Activated CD4-positive, alpha-beta T cell treated with anti-CD3 and anti-CD28 coated beads, Interleukin-2, Interleukin-6, amounts not matched to agents 100 ng/mL and 50 ng/mL, durations not matched to agents 16 hours and 8 hours (primary cell): ENCODE results near the gene SCYL3.
"Not testable (repeated sequence)": the region's sequence is repeated elsewhere in the genome, so short reads cannot be mapped to it uniquely, and the experiment has no call there.

ENCODE experiments used
- DNase-seq: peaks from one replicate; pipeline ENCODE4 v3.0.0-alpha.2; 2020

Gene SCYL3

DNA sequence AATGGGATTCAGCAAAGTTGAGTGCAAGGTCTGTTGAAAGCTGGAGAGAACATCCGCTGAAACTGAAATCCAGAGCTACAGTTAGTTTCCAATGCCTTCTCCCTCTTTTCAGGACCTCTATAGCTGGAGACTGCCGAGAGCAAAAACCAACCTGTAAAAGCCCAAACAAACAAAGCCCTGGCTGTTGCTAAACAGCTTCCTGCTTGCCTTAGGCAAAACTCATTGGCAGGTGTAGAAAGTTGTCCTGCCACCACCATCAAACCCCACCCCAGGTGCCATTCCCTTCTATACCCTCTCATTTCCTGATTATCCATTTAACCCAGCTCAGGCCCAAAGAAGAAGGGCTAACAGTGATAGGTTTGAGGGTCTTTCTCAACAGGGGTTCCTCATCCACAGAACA, 24.7 kb downstream of the SCYL3 start:
- DNase-seq, result no peak

DNA sequence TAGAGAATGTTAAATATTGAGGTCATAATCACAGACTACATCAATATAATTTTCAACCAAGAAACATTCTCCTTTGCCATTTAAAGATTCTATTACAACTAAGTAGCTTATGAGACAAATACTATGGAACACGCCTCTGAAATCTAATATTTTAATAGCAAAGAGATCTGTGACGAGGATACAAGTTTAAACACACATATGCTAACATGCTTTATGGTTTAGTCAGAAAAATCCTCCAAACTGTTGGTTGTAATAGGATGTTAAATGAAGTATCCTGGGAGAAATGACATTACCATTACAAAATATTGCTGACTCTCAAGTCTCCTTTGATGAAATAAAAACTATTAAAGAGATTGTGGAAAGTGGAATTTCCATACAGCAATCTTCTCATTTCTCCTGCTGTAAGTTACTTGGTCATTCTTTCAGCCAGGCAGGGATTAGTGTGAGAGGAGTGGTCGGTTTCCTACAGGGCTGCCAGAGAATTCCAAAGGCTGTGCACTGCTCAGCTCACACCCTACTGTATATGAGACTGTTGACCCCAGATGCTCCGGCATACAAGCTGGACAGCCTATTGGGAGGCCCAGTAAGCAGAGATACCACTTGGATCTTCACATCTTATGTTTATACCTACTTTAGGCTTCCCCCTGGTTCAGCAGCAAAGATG, 26.6 kb downstream of the SCYL3 start:
- no peak for DNase-seq

DNA sequence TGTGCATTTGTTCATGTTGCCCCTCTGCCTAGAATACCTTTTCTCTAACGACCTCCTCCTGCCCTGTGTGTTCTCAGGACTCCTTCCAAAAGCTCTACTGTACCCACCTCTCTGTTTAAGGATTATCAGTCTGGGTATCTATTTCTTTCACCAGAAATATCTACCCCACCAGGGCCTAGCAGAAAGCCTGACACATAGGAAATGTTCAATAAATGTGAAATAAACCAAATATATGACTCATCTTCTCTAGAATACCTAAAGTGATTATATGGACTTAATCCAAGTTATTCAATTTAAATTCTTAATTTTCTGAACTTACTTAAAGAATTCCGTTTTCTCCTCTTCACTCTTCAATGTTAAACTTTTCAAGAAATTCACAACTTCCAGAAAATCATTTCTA, 27.1 kb downstream of the SCYL3 start:
- DNase-seq, result no peak

DNA sequence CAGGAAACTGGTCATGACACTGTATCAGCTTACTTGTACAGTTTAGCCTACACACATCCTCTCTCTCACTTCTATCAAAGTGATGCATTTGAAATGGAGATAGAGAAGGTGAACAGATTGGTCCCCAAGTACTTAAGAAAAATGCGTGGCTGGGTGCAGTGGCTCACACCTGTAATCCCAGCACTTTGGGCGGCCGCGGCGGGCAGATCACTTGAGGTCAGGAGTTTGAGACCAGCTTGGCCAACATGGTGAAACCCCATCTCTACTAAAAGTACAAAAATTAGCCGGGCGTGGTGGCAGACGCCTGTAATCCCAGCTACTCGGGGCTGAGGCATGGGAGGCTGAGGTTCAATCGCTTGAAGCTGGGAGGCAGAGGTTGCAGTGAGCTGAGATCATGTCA, 29.2 kb downstream of the SCYL3 start:
- DNase-seq, result not testable (repeated sequence)

DNA sequence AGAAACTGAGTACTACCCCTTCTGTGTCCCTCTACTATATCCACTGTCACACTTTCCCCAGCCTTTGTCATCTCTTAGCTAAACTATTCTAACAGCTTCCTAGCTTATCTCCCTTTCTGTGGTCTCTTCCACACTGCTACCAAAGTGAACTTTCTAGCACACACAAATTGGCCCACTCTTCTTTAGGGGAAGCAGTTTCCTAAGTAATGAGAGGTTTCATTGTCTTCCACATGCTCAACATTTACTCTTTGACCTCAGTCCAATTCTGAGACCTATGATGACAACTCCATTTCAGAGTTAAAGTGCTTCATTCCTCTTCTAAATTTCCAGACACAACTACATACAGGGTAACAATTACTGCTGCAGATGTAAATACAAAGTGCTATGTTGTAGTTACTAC, 32.9 kb downstream of the SCYL3 start:
- no peak for DNase-seq

DNA sequence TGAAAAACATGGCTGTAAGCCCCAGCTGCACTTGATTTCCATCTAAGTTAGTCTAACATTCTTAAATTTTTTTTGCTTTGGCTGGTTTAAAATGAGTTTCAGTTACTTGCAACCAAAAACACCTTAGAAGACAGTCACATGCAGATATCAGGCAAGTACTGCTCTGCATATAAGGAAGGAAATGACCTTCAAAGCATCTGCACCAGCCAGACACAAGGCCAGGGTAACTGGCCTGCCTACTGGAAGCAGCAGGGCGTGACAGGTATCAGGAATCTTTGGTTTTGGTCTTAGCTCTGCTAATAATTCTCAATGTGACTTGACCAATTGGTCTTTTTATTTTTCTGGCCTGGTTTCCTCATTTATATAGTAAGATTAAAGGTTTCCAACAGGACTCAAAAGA, 33.5 kb downstream of the SCYL3 start:
- no peak for DNase-seq

DNA sequence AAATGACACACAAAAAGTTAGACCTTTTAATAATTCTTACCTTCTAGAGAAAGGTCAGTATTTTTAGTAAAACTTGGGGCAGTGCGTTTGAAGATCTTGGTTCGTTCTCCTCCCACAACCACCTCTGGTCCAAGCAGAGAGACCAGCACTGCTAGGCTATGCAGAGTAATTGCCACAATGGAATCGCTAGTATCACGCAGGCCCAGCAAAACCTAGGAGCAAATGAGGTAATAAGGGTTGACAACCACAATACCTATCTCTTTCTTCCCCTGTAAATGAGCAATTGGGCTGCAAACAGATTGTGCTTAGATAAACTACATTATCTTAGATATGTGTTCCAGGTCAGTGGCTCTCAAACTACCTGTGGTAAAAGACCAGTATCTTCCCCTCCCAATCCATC, 34.7 kb downstream of the SCYL3 start:
- DNase-seq, result no peak

DNA sequence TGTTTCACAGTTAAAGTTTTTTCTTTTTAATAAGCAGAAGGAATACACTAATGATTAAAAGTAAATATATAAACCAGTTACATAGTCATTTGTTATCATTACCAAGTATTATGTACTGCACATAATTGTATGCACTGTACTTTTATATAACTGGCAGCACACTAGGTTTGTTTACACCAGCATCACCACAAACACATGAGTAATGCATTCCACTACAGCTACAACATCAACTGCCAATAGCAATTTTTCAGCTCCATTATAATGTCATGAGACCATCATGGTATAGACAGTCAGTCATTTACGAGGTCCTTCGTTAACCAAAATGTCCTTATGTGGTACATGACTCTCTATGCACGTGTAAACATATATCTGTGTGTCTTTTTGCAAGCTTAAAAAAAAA, 35.2 kb downstream of the SCYL3 start:
- DNase-seq, result no peak

DNA sequence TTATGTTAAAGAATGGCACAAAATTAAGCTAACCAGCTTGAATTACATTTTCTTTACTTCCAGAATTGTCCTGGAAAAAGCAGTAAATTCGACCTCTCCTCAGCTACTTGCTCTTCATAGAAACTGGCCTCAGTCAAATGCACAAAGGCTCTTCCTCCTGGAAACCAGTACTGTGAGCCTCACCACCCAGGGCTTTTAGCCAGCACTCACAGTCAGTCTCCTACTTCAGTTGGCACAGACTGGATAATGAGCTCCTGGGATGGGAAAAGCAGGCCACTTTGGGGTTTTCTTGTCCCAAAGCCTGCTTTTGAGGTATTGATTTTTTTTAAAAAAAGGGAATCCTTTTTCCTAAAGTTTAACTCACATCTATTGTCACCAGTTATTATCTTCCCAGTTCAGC, 40.4 kb downstream of the SCYL3 start:
- no peak for DNase-seq

DNA sequence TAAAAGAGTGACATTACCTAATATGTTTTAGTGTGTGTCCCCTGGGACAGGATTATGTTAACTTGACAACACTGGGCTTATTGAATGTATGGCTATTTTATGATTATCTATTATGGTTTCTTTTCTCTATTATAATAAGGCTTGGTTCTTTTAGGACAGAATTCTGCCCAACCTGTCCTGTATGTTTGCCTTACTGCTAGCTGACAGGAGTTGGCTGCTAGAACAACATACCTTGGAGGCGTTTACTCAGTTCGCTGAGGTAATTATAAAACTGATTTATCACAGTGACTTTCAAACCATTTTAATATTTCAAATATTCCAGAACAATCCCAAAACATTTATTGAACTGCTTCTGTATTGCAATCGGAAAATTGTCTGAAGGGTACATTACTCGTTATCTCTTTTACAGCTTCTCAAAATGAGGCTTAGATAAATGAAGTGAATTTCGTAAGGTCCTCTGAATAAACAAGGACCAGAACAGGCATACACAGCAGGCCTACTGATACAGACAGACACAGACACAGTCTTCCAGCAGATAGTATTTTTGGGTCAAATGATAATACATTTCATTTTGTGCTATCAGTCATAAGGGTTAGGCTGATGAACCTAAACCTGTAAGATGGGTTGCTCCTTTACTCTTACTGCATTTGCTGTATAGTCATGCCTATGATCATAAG, 44.2 kb downstream of the SCYL3 start:
- DNase-seq, result no peak

DNA sequence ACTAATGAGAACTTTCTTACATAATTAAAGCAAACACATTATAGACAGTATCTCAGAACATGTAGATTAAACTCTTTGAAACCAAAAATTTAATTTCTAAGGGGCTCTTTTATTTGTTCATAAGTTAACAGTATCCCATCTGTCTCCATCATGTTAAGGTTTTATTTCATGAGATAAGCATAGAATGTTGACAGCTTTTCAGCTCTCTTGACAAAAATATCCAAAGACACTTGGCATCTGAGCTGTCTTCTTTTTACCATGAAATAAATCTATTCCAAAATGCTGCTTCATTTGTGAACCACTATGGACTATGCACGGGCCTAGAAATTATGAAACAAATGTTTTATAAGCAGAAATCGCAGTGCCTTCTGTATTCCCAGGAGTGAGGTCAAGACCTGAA, 45.2 kb downstream of the SCYL3 start:
- no peak for DNase-seq

DNA sequence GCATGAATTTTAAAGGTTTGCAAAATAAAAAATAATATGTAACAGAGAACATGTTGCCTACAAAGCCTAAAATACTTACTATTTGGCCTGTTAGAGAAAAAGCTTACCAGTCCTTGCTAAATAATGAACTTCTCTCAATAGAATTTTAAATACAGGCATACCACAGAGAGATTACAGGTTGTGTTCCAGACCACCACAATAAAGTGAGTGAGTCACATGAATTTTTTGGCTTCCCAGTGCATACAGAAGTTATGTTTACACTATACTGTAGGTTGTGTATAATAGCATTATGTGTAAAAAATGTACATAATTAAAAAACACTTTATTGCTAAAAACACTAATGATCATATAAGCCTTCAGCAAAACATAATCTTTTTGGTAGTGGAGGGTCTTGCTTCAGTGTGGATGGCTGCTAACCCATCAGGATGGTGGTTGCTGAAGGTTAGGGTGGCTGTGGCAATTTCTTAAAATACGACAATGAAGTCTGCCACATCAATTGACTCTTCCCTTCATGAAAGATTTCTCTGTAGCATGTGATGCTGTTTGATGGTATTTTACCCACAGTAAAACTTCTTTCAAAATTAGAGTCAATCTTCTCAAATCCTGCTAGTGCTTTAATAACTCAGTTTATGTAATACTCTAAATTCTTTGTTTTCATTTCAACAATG, 48.6 kb downstream of the SCYL3 start:
- DNase-seq, result no peak

DNA sequence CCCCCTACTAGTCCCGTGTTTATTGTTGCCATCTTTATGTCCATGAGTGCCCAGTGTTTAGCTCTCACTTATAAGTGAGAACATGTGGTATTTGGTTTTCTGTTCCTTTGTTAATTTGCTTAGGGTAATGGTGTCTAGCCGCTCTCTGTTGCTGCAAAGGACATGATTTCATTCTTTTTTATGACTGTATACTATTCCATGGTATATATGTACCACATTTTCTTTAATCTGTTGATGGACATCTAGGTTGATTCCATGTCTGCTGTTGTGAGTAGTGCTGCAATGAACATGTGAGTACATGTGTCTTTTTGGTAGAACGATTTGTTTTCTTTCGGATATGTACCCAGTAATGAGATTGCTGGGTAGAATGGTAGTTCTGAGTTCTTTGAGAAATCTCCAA, 54.8 kb downstream of the SCYL3 start:
- no peak for DNase-seq

DNA sequence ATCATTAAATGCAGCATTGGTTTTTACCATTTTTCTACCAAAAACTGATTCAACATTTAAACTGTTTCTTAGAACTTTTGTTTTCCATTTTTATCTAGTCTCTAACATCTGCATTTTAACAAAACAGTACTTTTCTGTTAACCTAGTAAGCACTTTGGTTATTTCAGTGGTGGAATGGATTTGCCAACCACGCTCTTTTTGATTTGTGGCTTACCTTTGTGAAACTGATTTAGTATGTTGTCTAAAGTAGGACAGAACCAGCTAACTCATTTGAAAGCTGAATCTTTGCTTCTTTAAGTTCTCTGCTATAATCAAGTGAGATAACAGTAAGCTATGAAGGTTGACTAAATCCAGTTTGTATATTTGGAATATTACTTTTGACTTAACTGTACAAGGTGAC, 57.5 kb downstream of the SCYL3 start:
- DNase-seq, result no peak

DNA sequence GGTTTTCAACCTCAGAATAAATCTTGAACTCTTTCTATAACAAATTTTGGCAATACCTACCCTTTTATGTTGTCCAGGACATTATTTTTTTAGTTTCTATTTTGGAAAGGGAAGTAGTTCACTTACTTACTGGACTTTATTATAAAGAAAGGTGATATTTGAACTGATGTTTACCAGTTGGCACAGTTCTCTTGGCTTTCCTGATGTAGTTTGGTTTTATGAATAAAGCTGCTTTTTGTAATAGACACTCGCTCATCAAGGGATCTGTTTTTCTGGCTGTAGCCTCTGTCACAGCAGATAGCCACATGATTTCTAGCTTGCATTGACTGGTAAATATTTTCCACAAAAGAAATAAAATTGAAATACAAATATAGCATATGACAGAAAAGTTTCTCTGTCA, 58.0 kb downstream of the SCYL3 start:
- DNase-seq, result no peak

DNA sequence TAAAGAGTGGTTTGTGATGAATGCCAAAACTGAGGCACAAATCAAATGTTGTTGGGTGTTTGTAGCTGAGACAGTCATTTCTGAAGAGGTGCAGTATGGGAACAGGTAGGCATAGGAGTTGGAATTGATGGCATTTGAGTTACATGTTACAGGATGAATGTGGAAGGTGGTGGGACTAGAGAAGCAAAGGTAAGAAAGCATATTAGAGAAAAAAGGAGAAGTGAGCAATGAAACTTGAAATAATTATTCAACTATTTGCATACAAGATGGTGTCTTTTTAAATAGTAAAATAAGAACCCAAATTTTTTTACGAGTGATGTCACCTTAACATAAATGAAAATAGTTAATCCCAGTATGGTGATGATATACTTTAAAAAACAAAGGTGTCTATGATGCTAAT, 58.8 kb downstream of the SCYL3 start:
- no peak for DNase-seq

DNA sequence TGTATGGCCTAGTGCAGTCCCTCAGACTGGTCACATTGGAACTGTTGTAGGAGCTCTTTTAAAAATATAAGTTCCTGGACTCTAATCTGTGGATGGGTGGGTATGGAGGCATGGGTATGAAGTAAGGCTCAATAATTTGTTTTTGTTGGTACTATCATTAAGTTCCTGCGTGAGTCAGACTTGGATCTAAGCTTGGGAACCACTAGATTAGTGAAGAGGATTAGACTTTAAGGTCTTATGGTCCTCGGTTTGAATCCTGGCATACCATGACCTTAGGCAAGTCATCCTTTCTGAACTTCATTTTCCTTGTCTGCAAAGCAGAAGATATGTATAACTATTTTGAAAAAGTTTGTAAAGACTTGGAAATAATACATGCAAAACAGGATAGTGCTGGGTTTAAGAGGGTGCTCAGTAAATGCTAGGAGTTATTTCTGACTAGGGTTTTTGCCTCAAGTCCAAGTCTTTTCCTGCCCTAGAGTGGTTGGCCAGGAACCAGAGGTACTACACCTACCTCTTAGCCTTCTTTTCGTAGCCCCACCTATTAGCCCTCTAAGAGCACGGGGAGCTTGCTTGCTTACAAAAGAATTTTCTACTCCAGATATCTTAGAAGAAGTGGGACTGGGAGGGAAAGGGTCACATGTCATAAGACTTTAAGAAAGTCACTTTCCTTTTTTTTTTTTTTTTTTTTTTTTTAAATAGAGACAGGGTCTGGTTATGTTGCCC, 60.4 kb downstream of the SCYL3 start:
- DNase-seq, result no peak

DNA sequence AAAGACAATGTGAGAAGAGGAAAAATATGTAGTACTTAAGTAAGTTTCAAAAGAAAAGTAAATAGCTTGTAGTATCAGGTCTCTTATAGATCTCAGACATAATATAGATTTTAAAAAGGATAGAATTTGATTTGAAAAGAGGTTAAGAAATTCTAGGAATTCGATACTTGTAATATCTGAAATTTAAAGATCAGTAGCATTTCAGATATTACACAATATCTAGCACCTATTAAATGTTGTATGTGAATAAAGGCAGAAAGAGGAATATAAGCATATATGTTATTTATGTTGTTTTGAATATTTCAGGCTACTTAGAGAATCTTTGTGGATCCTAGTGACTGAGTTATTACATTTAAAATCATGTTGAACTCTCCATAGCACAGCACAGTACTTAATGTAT, 64.0 kb downstream of the SCYL3 start:
- no peak for DNase-seq

DNA sequence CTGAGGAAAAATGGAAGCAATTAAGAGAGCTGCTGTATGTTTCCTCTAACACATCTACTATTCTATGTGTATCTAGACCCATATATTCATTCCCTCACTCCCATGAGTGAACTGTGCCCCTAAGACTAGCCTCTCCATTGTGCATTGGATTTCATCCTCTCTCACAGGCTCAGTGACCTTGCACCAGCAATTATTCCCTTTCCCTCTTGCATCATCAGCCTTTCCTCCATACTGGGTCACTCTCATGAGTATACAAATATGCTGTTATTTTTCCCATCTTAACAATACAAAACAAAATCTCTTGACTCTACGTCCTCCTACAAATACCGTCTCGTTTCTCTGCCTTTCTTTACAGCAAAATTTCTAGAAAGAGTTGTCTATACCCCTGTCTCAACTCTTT, 69.5 kb downstream of the SCYL3 start:
- no peak for DNase-seq

DNA sequence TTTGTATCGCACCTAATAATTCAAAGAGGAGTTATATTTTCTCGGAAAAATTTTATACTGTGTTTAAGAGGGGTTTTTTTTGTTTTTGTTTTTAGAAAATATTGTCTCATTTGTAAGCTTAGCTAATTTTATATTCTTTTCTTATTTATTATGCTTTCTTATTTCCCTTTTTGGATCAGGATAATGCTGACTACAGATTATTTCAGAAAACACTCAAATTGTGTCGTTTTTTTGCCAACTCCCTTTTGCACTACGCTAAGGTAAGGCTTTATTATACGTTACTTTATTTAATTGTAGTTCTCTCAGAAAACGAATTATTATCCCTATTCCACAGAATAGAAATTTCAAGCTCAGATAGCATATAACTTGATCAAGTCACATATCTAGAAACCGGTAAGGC, 72.2 kb downstream of the SCYL3 start:
- DNase-seq, result no peak

DNA sequence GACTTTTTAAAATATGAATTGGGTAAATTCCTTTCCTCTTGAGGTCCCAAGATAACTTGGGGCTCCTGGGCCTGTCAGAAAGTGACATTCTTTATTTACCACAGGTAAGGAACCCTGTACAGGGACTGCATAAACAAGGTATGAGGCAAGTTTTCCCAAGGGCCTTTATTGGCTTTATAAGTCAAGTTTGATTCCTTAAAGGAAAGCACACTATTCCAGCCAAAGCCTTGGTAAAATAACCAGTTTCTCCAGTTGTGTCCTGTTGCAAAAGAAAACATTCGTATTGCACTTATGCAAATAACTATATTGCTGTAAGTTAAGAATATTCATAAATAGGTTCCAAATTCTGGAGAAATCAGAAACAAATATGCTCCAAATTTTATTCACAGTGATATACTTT, 77.1 kb downstream of the SCYL3 start:
- DNase-seq, result no peak

DNA sequence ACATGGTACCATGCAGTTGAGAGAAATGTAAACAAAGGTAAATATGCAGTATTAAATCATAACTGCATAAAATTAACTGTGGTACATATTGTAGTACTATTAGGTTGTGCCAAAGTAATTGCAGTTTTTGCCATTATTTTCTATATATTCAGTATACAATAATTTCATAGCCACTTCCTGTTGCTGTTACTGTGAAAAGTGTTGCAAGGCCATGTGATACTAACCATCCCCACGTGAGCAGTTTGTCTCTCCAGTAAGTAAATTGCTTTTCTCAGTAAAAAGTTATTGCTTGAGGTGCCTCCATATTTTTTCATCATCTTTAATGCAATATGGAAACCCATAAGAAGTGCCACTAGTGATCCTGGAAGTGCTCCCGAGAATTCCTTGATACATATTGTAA, 79.4 kb downstream of the SCYL3 start:
- DNase-seq, result no peak

DNA sequence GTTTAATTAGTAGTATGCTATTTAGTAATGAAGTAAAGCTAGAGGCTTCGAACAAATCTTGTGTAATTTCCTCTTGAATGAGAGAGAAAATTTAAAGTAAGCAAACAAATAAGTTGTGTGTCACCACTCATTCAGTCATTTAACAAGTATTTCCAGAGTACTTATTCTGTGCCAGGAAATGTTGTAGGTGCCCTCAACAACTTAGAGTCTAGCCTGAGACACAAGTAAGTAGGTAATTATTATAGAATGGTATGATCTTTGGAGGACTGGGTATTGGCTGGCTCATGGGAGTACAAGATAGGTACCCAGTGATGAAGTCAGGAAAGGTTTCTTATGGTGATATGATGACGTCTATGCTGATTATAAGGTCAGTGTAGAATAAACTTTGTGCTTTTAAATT, 81.6 kb downstream of the SCYL3 start:
- no peak for DNase-seq
